ENCODE measurements around the gene SRC. TPM values are rescaled to one million over a fixed set of nuclear protein-coding genes. Genes with fewer than 3 reads are reported as not detected.

SRC gene
- total and polyA plus RNA-seq, 2 experiments from 2014 or later, result 8.0 to 25.9 TPM

DNA sequence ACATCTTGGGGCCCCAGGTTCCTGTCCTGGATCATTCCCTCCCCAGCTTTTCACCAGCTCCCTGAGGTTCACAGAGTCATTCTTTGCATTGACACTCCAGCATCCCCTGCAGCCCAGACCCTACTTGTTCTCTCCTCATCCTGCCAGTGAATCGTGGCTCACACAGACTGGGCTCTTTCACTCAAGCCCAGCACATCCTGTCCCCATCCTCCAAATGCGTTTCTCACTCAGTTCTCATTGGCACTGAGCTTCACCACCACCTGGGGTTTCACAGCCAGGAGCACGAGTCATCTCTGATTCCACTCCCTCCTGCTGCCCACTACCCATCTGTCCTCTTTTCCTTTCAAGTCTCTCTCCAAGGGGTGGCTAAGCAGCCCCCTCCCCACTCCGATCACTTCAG is 89.7 kb downstream of the SRC start (continued):
- TF ChIP-seq ZNF462 (CRISPR knock-in tag; IDR thresholded peaks at IDR 0.05) (no peak), JUNB (IDR thresholded peaks at IDR 0.05; ENCODE audit: unreplicated experiment) (no peak), ZNF331 (CRISPR knock-in tag; IDR thresholded peaks at IDR 0.05; ENCODE audit: low read depth) (no peak), NANOG (IDR thresholded peaks at IDR 0.05; ENCODE audit: borderline replicate concordance) (no peak), EZH2 (IDR thresholded peaks at IDR 0.05; ENCODE audit: low read depth, unreplicated experiment) (no peak), CREB1 (CRISPR knock-in tag; IDR thresholded peaks at IDR 0.05; ENCODE audit: low read depth) (no peak), ZNF114 (CRISPR knock-in tag; IDR thresholded peaks at IDR 0.05) (no peak)
- TF ChIP-seq, protein P1, sequence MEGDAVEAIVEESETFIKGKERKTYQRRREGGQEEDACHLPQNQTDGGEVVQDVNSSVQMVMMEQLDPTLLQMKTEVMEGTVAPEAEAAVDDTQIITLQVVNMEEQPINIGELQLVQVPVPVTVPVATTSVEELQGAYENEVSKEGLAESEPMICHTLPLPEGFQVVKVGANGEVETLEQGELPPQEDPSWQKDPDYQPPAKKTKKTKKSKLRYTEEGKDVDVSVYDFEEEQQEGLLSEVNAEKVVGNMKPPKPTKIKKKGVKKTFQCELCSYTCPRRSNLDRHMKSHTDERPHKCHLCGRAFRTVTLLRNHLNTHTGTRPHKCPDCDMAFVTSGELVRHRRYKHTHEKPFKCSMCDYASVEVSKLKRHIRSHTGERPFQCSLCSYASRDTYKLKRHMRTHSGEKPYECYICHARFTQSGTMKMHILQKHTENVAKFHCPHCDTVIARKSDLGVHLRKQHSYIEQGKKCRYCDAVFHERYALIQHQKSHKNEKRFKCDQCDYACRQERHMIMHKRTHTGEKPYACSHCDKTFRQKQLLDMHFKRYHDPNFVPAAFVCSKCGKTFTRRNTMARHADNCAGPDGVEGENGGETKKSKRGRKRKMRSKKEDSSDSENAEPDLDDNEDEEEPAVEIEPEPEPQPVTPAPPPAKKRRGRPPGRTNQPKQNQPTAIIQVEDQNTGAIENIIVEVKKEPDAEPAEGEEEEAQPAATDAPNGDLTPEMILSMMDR (conservative IDR thresholded peaks at IDR 0.05; ENCODE audit: low read depth in 2 of 2), result no peak
- TF ChIP-seq, protein P2, sequence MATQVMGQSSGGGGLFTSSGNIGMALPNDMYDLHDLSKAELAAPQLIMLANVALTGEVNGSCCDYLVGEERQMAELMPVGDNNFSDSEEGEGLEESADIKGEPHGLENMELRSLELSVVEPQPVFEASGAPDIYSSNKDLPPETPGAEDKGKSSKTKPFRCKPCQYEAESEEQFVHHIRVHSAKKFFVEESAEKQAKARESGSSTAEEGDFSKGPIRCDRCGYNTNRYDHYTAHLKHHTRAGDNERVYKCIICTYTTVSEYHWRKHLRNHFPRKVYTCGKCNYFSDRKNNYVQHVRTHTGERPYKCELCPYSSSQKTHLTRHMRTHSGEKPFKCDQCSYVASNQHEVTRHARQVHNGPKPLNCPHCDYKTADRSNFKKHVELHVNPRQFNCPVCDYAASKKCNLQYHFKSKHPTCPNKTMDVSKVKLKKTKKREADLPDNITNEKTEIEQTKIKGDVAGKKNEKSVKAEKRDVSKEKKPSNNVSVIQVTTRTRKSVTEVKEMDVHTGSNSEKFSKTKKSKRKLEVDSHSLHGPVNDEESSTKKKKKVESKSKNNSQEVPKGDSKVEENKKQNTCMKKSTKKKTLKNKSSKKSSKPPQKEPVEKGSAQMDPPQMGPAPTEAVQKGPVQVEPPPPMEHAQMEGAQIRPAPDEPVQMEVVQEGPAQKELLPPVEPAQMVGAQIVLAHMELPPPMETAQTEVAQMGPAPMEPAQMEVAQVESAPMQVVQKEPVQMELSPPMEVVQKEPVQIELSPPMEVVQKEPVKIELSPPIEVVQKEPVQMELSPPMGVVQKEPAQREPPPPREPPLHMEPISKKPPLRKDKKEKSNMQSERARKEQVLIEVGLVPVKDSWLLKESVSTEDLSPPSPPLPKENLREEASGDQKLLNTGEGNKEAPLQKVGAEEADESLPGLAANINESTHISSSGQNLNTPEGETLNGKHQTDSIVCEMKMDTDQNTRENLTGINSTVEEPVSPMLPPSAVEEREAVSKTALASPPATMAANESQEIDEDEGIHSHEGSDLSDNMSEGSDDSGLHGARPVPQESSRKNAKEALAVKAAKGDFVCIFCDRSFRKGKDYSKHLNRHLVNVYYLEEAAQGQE (IDR thresholded peaks at IDR 0.05; ENCODE audit: unreplicated experiment), result no peak
